Cerebellar cortex (tissue), 1 donor: ENCODE results near the gene EMB.
A peak's percentile ranks its signal among the peaks of the same experiment; 100 is the strongest.
"Not testable (repeated sequence)": the region's sequence is repeated elsewhere in the genome, so short reads cannot be mapped to it uniquely, and the experiment has no call there.

ENCODE experiments used
- DNase-seq: peaks from one replicate; pipeline ENCODE4 v3.0.0-alpha.2; 2015; ENCODE audit warnings: low spot score

The EMB gene, protein sequence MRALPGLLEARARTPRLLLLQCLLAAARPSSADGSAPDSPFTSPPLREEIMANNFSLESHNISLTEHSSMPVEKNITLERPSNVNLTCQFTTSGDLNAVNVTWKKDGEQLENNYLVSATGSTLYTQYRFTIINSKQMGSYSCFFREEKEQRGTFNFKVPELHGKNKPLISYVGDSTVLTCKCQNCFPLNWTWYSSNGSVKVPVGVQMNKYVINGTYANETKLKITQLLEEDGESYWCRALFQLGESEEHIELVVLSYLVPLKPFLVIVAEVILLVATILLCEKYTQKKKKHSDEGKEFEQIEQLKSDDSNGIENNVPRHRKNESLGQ

DNA sequence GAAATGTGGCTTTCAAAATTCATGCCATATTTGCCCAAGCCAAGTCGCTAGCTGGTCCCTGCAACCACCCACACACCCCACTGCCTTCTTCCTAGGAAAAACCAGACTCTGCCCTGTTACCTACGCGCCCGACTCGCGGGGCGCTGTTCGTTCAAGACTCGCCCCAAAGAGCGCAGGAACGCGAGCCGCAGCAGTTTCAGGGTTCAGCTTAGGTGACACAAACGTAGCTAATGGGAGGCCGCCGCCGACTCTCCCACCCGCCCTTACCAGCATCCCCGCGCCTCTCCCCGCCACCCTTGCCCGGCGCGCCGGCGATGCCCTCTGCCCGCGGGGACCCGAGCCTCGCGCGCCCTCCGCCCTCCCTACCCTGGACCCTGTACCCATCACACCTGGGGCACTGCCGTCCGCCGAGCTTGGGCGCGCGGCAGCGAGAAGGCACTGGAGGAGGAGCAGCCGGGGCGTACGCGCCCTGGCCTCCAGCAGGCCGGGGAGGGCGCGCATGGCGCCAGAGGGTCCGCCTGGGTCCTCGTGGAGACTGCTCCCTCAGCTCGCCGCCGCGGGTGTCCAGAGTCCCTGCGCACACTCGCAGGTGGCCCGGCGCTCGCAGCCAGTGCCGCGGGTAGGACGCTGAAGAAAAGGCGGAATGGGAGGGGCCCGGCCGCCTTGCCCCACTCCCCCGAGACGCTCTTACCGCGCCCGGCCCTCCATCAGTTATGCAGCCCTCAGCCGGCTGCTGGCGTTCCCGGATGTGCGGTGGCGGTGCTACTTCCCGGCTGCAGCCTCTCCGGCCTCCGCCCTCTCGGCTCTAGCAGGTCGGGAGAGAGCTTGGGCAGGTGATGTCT, at the start of gene EMB:
Gene EMB, minus strand, starts transcription at position 638 of the 842 bp plus-strand sequence. Its CDS starts 137 bp downstream, at position 501.
- DNase-seq: peak; percentile 14

DNA sequence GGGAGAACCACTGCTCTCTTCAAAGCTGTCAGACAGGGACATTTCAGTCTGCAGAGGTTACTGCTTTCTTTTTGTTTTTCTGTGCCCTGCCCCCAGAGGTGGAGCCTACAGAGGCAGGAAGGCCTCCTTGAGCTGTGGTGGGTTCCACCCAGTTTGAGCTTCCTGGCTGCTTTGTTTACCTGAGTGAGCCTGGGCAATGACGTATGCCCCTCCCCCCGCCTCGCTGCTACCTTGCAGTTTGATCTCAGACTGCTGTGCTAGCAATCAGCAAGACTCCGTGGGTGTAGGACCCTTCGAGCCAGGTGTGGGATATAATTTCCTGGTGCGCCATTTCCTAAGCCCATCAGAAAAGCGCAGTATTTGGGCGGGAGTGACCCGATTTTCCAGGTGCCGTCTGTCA, 48.4 kb upstream of the EMB start:
- DNase-seq: not testable (repeated sequence)

DNA sequence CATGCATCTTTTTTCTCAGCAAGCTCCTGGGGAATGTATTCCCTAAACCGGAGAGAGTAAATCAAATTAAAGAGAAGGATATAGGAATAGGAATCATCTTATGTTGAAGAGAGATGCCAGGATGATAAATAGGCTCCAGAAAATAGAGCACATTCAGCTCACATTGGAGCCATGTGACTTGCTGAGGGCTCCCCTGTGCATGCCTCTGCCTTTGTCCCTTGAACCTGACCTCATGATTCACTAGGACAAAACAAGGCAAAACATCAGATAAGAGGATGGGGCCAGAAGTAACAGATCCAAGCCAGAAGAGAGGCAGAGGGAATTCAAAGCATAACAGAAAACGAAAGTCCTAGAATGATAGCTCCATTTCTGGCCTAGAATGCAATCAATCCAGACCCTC, 37.7 kb upstream of the EMB start:
- DNase-seq: not testable (repeated sequence)

DNA sequence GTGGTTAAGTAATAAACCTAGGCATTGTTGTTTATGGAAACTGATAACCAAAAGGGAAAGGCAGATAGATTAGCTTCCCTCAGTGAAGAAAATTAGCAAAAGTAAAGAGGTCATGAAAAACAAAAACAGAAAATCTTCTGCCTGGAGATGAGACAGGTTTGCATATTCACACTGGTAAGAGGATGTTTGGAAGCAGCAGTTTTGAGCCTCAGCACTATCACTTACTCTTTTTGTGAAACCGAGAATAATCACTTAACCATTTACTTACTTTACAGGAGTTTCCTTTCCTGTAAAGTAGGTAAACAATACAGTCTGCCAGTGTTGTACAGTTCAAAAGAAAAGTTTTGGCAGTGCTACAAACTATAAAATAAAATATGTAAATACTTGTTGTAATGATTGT, 35.5 kb upstream of the EMB start:
- no peak for DNase-seq

DNA sequence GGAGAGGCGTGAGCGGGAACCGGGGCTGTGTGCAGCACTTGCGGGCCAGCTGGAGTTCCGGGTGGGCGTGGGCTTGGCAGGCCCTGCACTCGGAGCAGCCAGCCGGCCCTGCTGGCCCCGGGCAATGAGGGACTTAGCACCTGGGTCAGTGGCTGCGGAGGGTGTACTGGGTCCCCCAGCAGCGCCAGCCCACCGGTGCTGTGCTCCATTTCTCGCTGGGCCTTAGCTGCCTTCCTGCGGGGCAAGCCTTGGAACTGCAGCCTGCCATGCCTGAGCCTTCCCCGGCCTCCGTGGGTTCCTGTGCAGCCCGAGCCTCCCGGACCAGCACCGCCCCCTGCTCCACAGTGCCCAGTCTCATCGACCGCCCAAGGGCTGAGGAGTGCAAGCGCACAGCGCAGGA, 23.9 kb upstream of the EMB start:
- not testable (repeated sequence) for DNase-seq

DNA sequence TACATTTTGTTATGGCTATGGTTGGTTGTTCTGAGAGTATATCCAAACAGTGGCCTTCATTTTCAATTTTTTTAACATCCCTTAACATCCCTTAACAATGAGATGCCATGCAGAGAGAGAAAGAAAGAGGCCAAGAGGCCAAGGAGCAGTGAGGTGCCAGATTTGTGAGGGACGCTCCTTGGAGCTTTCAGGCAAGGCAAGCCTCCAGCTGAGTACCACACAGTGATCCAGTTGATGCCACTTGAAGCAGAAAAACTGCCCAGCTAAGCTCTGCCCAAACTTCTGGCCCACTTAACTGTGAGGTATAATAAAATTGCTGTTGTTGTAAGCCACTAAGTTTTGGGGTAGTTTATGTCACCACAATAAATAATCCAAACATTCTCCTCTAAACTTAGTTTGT, 22.6 kb upstream of the EMB start:
- DNase-seq: no peak

DNA sequence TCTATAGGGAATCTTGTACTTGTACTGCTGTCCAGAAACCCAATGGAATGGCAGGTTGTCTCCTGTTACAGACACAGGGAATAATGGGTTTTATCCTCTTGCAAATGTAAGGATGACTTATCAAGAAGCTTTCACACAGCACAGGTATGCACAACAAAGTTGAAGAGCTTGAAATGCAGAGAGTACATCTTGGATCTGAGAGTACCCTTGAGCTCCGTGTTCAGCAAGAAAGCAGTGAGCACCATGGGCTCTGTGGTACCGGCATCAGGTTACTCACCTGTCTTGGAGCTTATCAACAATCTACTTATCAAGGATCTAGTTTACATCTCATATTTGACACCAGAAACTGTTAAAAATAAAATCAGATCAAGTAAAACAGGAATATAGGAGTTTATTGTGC, 22.0 kb upstream of the EMB start:
- DNase-seq: no peak

DNA sequence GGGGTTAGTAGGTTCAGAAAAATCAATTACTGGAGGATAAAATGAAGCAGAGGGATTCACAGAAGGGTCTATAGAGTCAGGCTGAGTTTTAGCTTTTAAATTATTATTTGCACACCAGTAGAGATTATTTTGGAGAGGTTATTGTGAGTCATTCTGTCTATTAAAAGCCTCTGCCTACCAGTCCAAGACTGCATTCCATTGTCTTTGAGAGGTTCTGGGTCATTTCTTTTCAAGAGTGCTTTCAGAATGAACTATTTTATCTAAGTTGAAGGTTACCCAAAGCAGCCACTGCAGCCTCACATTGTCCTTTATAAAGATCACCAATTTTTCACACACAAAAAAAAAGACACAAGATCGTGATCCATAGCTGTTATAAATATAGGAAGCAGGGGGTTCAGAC, 21.5 kb upstream of the EMB start:
- DNase-seq: not testable (repeated sequence)

DNA sequence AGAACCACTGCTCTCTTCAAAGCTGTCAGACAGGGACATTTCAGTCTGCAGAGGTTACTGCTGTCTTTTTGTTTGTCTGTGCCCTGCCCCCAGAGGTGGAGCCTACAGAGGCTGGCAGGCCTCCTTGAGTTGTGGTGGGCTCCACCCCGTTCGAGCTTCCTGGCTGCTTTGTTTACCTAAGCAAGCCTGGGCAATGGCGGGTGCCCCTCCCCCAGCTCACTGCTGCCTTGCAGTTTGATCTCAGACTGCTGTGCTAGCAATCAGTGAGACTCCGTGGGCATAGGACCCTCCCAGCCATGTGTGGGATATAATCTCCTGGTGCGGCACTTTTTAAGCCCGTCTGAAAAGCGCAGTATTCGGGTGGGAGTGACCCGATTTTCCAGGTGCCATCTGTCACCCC, 17.3 kb upstream of the EMB start:
- not testable (repeated sequence) for DNase-seq

DNA sequence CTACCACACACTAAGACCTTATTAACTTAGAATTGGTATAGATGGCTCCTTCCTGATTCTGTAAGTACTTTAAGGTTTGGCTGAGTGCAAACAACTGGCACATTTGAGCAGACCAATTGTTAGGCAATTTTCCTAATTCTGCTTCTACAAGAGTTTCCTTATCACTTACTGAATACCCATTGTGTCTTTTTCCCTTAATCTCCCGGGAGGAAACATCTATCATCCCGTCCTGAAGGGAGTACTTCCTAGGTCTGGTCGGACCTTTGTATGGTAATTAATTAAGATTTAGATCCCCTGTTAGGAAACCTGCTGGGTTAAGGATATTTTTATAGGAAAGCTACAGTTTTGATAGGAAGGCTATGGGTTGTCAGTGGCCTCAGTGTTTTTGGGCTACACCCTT, 8.2 kb upstream of the EMB start:
- DNase-seq: not testable (repeated sequence)

DNA sequence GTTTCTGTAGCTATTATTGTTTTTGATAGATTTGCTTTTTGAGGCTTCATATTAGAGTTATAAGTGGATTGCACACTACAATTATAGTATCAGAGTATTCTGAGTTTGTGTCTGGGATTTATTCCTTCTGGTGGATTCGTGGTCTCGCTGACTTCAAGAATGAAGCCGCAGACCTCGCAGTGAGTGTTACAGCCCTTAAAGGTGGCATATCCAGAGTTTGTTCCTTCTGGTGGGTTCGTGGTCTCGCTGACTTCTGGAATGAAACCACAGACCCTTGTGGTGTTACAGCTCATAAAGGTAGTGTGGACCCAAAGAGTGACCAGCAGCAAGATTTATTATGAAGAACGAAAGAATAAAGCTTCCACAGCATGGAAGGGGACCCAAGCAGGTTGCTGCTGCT, 6.9 kb upstream of the EMB start:
- DNase-seq: no peak

DNA sequence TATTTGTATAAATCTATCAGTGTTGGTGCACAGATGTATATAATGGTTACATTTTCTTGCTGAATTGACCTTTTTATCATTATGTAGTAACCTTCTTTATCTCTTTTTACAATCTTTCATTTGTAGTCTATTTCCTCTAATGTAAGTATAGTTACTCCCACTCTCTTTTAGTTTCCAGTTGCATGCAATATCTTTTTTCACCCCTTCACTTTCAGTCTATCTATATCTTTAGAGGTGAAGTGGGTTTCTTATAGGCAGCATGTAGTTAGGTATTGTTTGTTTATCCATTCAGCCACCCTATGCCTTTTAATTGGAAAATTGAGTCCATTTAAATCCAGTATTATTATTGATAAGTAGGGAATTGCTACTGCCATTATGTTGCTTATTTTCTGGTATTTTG, 6.1 kb upstream of the EMB start:
- DNase-seq: no peak

DNA sequence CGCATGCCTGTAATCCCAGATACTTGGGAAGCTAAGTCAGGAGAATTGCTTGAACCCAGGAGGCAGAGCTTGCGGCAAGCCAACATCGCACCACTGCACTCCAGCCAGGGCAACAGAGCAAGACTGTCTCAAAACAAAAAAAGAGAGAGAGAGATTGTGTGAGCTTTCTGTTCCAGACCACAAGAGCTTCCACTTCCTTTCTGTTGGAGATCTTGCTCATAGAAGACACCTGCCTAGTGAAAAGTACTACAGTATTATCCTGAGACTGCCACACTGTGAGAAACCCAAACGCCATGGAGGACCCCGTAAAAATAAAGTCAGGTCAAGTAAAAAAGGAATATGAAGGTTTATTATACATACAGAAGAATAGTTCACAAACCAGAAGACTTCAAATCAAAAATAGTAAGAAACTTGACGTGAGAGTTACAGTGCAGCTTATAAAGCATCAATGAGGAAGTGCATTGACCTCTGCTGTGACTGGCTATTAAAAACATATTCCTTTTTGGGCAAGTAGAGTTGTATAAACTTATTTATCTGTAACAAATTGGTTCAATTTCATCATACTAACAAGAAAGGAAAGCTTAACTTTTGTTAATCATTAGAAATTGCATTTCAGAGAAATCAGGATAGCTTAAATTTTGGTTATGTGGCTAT, 4.3 kb upstream of the EMB start:
- no peak for DNase-seq

DNA sequence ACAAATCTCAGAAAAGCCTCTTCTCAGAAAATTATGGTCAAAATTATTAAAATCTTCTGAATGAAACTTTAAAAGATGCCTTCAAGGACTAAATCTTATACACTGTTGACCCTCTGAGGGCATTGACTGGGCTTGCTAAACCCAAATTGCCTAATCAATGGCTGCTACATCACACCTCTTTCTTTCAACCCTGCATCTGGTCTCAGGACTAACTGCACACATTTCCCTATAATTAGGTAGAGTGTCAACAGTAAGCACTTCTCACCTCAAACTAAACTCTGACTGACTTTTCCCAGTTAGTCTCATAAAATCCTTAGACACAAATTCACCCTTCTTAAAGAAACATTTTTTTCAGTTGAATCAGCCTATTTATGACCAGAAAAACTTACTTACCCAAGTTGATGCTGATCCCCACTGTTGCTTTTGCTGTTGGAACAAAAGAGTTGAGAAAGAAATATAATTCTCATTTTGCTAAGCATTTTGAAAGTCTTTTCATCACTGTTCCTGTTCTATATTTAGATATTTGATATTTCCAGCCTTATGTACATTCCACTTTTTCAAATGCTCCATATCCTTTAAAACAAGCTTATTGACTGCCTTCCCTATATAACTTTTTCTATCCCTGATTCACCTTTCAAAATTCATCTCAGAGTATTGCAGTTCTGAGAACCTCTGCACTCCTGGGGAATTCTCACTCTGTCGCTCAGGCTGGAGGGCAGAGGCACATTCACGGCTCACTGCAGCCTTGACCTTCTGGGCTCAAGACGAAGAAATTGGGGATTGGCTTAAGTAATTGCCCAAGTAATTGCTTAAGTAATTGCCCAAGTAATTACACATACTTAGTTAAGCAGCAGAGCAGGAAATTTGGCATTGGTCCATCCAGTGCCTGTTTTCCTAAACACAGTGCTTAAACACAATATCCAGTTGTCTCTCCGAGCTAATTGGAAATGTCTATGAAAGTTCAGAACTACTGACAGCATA, 1.8 kb upstream of the EMB start:
- DNase-seq: not testable (repeated sequence)

DNA sequence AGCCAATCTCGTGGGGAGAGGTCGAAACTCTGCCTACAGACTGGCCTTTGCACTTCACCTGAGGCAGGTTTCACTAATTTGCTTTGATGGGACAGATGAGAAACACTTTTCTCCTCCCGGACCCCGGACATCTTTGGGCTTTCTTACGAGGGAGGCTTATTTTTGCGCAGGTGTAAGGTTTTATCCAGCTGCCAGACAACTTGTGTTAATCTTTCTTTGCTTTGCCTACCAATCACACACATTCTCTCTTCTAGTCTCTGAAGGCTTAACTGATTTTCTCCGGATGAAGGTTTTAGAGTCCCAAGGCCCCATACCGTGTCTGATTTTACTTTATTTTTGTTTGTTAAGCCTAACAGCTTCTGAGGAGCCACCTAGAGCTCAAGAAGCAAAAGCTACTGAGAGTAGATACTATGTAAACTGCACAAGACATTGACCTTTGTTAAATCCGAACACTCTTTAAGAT, 436 bp upstream of the EMB start:
- peak; percentile 5 for DNase-seq

DNA sequence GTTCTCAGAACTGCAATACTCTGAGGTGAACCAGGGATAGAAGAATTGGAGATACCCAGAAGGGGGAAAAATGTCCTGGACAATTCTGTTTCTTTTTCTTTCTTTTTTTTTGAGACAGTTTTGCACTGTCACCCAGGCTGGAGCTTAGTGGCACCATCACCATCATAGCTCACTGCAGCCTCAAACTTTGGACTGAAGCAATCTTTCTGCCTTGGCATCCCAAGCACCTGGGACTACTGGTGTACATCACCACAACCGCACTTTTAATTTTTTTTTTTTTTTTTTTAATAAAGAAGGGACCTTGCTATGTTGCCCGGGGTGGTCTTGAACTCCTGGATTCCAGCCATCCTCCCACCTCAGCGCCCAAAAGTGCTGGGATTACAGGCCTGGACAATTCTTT, 1.9 kb downstream of the EMB start:
- no peak for DNase-seq

DNA sequence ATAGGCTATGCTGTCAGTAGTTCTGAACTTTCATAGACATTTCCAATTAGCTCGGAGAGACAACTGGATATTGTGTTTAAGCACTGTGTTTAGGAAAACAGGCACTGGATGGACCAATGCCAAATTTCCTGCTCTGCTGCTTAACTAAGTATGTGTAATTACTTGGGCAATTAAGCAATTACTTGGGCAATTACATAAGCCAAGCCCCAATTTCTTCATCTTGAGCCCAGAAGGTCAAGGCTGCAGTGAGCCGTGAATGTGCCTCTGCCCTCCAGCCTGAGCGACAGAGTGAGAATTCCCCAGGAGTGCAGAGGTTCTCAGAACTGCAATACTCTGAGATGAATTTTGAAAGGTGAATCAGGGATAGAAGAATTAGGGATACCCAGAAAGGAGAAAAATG, 3.0 kb downstream of the EMB start:
- DNase-seq: not testable (repeated sequence)

DNA sequence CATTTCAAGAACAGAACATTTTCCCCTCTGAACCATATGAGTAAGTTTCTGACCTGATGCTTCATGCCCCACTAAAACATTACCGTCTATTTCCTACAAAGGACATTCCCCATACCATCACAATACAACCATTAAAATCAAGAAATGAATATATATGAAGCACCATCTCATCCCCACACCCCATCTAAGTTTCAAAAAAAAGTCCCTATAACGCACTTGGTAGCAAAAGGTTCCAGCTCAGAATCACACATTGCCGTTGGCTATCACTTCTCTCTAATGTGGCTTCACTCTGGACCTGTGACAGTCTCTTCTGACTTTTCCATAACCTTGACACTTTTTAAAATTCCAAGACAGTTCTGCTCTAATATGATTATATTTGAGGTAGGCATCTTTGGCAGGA, 5.9 kb downstream of the EMB start:
- DNase-seq: no peak

DNA sequence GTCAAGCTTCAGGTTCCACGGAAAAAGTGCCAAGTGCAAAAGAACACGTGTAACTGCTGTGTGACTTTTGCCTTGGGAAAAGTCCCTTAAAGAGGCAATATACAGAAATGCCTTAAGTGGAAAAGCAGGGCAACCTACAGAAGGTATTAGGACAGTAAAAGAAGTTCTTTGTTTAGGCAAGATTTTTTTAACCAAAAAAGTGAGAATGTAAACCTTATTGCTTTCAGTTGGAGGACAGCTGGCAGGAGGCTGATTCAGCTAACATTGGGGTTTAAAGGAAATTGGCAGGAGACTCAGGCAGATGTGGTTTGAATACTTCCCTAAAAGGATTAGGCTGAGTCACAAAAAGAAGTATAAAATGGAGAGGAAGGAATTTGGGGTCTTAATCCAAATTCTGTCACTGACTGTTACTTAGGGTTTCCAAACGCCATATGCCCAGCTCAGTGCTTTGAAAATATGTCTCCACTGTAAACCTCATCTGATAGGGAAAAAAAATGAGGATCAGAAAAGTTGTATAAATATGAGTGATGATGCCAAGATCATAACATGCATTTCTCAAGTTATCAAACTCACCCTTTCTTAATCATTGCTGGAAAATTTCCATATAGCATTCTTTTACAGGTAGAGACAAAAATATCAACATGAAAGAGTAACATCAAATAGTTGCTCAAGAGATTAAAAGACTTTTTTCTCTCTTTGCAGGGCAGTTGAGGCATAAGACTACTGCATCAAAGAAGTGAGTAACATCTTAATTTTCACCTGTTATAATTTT, 9.8 kb downstream of the EMB start:
- DNase-seq: not testable (repeated sequence)

DNA sequence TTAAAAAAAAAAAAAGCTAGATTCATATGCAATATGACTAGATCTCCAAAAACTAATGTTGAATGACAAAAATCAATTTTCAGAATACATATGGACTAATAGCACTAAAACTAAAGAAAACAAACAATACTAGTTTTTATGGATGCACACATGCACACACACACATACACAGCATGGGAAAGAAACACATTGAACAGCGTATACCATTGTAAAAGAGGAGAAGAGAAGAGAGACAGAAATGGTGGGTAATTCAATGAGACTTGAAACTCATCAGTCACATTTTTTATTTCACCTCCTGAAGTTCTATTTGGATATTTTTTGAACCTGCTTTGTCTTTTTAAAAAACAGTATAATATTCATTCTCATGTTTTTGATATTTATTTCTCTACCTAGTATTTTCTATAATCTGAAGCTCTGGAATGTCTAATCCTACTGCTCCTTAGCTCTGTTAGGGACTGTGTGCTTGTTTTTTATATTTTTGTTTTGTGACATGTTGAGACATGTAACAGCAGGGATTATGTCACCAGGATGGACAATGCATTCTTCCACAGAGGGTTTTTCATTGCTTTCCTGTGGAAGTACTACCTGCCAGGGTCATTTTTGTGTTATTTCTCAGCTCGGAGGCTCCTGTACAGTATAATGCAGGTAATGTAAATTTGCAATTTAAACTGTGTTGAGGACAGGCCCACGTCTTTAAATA, 17.8 kb downstream of the EMB start:
- not testable (repeated sequence) for DNase-seq
